Skin of body (tissue), 2 donors: ENCODE measurements around the gene ATP2C1. TPM values are rescaled to one million over a fixed set of nuclear protein-coding genes. Genes with fewer than 3 reads are reported as not detected.

Source experiments
- DNase-seq: peaks from one replicate; lab custom pipeline; 2025; lab: John Stamatoyannopoulos, UW
- total RNA-seq: library from RNA; depleted of rRNA; stranded (reverse); fragments of >200 nt; gene quantifications from one replicate; pipeline ENCODE4 v1.2.3, GENCODE V29; 2014

The ATP2C1 gene
- total RNA-seq, 1 donor from 2014 or later, result 104 TPM

GRCh38 chr3:130979117-130979516 is 85.2 kb downstream of the ATP2C1 start:
- peak; percentile 69 for DNase-seq

GRCh38 chr3:130981469-130981868 is 87.6 kb downstream of the ATP2C1 start:
- DNase-seq, result no peak

- no peak for DNase-seq
These were observed 96.4 kb downstream of the ATP2C1 start for GRCh38 chr3:130990282-130990681.

- DNase-seq, result no peak
These were observed 97.2 kb downstream of the ATP2C1 start for GRCh38 chr3:130991126-130991525.

DNA sequence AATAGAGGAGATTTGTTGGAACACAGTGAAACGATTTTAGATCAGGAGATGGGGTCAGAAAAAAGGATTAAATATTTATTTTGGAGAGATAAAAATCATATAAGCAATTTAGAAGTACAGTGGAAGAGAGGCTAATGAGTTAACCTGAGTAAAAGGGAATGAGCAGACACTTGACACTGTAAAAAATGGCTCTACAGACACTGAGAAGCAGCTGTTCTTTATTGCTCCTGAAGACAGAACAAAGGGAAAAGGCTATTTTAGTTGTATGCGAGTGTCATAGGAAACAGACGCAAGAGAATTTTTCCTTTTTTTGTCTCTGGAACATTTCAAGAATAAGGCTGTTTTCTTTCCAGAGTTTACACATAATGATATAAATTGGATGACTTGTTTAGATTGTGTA is 98.5 kb downstream of the ATP2C1 start:
- no peak for DNase-seq

DNA sequence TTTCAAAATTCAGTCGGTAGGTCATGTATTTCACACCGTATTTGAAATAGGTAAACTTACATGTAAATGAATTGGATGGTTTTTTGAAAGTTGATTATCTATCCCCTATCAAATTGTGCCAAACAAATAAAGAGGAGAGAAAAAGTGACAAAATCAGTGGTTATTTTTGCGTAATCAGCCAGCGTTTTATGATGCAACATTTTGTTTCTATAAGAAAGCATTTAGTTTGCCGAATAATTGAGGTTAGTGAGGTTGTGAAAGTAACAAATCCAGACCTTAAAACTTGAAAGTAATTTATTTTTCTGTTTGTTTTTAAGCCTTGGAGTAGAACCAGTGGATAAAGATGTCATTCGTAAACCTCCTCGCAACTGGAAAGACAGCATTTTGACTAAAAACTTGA is 103.4 kb downstream of the ATP2C1 start:
- no peak for DNase-seq

DNA sequence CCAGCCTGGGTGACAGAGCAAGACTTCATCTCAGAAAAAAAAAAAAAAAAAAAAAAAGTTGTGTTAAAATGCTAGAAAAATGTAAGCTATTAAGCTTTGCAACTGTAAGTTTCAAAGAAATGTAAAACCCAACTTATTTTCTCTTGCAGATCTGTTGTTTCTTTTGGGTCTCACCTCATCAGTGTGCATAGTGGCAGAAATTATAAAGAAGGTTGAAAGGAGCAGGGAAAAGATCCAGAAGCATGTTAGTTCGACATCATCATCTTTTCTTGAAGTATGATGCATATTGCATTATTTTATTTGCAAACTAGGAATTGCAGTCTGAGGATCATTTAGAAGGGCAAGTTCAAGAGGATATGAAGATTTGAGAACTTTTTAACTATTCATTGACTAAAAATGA is 107.2 kb downstream of the ATP2C1 start:
- DNase-seq, result no peak

GRCh38 chr3:131004603-131005002 is 110.7 kb downstream of the ATP2C1 start:
- DNase-seq, result no peak

- DNase-seq, result no peak
These were observed 113.4 kb downstream of the ATP2C1 start for GRCh38 chr3:131007256-131007655.

GRCh38 chr3:131007782-131008181 is 113.9 kb downstream of the ATP2C1 start:
- no peak for DNase-seq

- DNase-seq, result no peak
These were observed 114.4 kb downstream of the ATP2C1 start for GRCh38 chr3:131008326-131008725.

DNA sequence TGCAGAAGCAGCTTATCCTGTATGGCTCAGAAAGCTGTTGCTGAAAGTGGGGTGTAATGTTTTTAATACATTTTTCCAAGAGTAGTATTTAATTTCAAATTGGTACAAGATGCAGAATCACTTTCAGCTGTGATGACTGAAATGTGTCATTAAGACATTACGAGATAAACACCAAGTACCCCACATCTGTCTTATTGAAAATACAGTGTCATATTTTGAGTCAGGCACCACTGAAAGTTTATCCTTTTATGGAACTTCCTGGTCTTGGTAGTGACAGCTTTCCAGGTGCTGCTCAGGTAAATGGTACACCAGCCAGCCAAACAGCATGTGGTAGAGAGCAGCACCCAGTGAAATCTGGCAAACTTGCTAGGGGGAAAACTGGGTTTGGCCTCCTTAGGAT is 115.8 kb downstream of the ATP2C1 start:
- DNase-seq, result no peak

- no peak for DNase-seq
These were observed 125.1 kb downstream of the ATP2C1 start for GRCh38 chr3:131018970-131019369.

DNA sequence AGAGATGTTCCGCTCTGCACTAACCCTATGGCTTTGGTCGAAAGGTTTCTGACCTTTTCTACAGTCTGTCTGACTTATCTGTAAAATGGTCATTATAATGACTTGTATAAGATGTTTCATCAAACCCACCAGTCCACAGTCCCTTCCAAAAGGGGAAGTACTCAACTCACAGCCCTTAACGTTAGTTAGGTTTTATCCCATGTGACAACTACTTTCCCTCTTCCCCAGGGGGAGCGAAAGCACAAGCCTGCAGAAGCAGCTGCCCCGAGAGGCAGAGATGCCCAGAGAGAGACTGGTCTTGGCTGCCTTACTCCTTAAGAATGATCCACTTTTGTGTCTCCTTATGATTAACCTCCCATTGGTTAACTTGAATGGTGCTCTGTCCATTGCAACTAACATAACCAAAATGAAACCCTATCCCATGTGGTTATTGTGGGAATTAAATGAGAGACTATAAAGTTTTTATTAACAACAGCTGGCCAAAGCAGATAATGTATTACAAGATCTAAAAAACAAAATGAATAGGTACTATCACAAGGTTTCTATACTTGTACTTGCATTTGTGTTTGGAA is 126.3 kb downstream of the ATP2C1 start:
- no peak for DNase-seq

GRCh38 chr3:131025539-131025938 is 131.7 kb downstream of the ATP2C1 start:
- DNase-seq, result no peak

DNA sequence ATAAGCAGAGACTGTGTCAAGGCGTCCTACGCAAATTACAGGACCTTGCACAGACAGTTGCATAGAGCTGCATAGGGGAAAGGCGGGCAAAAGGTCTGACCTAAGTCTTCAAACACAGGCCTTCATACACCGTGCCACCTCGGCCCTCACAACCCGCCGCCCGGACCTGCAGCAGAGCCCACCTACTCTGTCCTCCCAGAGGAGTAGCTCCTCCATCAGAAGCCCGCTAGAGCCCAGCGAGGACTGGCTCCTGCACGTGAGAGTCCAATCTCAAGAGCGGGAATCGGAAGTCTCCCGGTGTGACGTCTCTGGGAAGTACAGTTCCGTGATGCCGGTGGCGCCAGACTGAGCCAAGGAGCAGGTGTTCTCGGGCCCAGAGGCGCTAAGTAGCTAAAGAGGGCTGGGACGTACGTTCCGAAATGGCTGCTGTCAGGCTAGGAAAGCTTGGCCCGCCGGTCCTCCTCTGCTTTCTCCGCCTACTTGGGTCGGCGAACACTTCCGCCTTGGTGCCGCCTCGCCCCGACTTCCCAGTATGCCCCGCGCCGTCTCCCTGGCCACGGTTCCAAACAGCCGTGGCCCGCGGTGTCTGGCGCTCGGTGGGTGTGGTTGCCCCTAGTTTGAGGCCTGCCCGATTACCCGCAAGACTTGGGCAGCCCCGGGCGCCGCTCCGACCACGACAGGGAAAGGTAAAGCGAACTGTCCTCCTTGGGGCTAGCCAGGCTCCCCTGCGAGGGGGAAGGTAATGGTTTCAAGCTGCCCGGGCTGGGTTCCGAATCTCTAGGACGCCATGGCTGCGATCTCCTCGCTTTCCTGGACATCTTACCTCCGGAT is 132.7 kb downstream of the ATP2C1 start, which contains the start of the genes ASTE1 and NEK11:
ASTE1 (minus strand) TSS at position 505 of the 831 bp plus-strand sequence. CDS start 1,519 bp downstream, outside the sequence.
NEK11 (plus strand) TSS at position 557 of the 831 bp plus-strand sequence. CDS start 2,832 bp downstream, outside the sequence.
- peak; percentile 74 for DNase-seq

GRCh38 chr3:131028844-131029243 is 135.0 kb downstream of the ATP2C1 start:
- DNase-seq, result no peak

GRCh38 chr3:131031660-131032059 is 137.8 kb downstream of the ATP2C1 start:
- DNase-seq, result peak; percentile 22

DNA sequence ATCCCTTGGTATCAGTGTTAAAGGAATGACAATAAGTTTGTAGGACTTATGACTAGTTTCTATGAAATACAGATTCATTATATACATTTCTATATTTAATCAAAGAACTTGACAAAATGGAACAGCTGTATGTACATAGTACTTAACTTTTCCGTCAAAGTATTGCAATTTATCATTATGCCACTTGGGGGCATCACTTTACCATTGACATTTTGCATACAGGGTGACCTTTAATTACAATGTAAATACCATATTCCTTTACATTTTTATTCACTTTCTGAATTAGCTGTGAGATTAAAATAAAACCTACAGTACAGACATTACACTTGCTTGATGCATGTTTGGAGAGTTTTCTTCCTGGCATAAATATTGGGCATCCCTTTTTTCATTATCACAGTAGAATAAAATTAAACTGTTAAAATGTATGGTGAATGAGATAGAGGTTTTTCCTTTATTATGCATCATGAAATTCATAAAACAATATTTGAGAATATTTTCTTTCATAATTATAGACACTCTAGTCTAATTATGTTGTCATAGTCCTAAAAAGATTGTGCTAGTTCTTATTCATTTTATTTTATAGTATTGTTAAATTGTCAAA is 139.7 kb downstream of the ATP2C1 start:
- peak; percentile 14 for DNase-seq

GRCh38 chr3:131036200-131036816 is 142.4 kb downstream of the ATP2C1 start:
- DNase-seq, result no peak

DNA sequence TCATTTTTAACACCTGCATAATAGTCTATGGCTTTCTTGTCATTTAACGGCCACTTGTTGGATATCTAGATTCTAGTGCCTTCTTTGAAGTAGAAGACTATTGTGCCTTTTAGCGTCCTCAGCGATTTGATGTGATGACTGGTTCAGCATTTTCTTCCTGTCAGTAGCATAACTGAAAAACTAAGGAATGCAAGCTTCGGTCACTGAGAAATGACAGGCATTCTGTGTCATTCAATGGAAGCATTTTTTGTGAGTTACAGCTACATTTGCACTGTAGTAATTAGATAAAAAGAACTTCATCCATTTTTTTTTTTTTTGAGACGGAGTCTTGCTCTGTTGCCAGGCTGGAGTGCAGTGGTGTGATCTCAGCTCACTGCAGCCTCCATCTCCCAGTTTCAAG is 143.1 kb downstream of the ATP2C1 start:
- DNase-seq, result no peak

DNA sequence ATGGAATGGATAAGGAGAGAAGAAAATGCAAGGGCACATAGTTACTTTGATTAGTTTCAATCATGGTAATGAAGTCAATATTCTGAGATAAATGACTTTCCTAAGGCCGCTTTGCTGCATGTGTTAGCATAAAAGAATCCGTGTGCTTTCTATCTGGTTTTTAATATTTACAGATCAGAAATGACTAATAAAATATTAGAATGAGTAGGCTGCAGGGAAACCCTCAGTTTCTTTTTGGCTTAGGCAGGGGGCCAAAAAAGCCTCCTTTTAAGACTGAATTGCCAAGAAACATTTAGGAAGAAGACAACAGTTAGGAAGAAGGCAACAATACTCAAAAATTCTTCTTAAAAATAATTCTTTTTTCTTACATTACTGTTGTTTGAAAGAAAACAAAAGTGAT is 144.4 kb downstream of the ATP2C1 start:
- DNase-seq, result no peak
